HG03460 (cell line): Measurements from ENCODE around the gene IQGAP1.
A peak's percentile ranks its signal among the peaks of the same experiment; 100 is the strongest.
"Not testable (repeated sequence)": the region's sequence is repeated elsewhere in the genome, so short reads cannot be mapped to it uniquely, and the experiment has no call there.

Experiments used
- ATAC-seq: cut with Tn5 transposase; IDR thresholded peaks from one replicate; pipeline ENCODE4 v1.9.1; 2021; ENCODE audit not compliant: unreplicated experiment

The IQGAP1 gene

DNA sequence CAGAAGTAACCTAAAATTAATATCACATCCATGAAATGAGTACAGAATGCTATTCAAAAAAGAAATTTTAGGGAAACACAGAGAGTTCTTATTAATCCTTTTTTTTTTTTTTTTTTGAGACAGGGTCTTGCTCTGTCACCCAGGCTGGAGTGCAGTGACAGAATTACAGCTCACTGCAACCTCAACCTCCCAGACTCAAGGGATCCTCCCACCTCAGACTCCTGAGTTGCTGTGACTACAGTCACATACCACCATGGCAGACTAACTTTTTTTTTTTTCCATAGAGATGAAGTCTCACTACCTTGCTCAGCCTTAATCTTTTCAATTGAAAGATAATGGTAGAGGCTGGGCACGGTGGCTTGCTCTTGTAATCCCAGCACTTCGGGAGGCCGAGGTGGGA lies 135.3 kb downstream of the IQGAP1 start:
- ATAC-seq: no peak

DNA sequence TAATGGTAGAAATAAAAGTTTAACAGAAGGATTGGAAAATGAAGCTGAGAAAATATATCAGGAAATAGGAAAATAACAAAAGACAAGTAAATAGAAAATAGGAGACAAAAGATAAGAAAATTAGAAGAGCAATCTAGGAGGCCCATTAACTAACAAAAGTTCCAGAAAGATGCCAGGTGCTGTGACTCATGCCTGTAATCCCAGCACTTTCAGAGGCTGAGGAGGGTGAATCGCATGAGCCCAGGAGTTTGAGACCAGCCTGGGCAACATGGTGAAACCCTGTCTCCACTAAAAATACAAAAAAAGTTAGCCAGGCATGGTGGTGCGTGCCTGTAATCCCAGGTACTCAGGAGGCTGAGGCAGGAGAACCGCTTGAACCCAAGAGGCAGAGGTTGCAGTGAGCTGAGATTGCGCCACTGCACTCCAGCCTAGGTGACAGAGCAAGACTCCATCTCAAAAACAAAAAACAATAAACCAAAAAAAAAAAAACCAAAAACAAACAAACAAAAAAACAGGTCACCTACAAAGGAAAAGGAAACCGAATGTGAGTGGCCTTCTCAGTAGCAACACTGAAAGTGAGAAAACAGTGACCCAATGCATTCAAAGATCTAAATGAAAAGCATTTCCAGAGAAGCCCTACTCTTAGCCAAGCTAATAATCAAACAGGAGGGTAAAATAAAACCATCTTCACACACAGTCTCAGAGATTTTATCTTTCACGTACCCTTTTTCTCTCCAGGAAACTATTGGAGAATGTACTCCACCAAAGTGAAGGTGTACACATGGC lies 136.2 kb downstream of the IQGAP1 start:
- ATAC-seq: not testable (repeated sequence)

DNA sequence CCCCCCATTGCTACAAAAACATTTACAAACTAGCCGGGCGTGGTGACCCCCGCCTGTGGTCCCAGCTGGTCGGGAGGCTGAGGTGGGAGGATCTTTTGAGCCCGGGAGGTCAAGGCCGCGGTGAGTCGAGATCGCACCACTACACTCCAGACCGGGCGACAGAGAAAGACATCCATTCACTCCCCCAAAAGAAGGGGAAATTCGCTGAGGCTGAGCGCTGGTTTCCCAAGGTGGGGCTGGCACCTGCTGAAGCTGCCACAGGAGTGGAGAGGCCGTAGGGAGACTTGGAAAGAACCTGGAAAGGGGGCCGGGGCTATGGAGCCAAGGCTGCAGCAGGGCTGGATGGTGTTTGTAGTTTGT lies 140.9 kb downstream of the IQGAP1 start:
- no peak for ATAC-seq

DNA sequence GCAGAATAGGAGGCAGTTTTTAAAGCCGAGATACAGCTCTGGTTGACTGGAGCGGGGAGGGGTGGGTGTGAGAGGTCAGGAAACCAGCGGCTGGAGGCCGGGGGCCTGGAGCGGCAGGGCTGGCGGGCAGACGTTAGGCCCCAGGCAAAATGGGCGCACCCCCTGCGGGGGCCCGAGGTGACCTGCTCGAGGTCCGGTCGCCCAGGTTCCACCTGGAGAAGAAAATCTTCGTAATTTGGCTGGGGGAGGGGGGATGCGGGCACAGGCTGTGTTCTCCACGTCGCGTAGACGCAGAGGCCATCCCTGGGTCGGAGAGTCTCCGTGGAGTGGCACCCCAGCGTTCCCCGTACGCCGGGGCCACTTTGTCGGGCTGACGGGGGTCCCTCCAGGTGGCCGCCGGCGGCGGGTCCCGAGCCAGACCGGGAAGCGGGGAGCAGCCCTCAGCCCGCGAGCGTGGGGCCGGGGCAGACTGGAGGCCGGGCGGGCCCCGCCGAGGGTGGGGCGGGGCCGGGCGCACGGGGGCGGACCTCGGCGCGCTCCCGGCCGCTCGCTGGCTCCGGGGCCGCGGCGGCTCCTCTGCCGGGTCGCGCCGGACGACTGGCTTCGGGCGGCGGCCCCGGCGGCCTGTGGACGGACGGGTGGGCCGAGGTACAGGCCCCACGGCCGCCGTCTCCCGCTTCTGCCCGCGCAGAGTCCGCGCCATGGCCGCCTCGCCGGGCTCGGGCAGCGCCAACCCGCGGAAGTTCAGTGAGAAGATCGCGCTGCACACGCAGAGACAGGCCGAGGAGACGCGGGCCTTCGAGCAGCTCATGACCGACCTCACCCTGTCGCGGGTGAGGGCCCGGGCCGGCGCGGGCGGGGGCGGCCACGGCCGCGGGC lies 141.6 kb downstream of the IQGAP1 start, which contains the start of gene CRTC3:
Gene CRTC3 (plus strand): TSS at position 553 of the 879 bp plus-strand sequence. CDS start 149 bp downstream, at position 702.
- ATAC-seq: peak; percentile 61

DNA sequence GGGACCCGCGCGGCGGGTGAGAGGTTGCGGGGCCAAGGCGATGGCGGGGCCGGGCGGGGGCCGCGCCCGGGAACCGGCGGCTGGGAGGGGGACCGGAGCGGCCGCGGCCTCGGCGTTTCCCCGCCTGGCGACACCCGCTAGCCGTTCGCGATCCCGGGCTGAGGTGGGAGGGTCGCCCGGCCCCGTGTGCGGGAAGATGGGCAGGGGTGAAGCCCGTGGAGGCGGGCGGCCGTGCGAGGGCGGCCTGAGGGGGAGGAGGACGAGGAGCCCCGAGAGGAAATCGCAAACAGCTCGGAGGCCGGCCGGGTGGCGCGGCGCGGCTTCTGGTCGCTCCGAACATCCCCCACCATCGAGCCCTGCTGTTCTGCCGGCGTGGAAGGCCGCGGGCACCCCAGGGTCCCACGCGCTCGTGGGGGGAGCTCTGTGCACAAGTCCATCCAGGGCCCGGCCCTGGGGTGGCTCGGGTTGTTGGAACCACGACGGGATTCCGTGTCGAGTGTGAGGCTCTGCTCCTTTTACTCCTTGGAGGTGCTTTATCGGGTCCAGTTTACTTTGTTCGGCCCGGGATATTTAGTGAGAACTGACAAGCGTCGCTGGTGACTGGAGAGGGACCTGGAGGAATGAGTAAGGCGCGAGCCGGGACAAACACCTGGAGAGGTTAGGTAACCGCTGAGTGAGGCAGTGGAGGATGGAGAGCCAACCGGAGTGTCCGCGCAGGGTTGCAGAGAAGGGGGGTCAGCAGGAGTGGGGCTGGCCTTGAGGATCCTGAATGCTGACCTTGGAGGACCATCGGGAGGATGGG lies 142.4 kb downstream of the IQGAP1 start:
- peak; percentile 41 for ATAC-seq

DNA sequence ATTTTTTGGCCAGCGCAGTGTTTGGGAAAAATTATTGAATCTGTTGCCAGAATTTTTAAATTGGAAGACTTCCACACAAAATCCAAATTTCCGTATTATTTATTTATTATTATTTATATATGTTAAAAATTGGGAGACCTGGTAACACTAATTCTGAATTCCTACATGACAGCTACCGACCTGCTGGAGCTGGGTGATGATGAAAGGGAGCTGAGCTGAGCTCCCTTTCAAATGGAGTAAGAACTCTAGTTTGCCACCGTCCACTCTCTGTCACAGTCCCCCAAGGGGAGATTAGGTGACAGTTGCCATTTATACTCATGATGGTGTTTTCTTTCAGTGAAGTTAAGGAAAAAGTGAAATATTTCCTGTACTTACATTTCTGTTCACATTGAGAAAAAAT lies 143.1 kb downstream of the IQGAP1 start:
- ATAC-seq: no peak

DNA sequence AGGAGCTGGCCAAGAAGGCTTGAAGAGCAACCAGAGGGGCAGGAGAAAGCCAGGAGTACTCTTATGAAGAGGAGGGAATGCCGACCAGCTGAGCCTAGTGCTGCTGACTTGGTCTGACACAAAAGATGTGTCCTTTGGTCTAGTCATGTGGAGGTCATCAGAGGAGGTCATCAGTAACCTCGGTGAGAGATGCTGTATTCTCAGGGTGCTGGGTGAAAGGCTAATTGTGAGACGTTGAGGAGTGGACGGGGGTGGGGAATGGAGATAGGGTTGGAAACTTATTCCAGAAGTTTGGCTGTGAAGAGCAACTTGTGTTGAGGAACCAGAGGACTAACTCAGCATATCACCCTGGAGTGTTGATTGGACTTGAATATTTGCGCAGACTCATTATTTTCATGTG lies 147.2 kb downstream of the IQGAP1 start:
- no peak for ATAC-seq

DNA sequence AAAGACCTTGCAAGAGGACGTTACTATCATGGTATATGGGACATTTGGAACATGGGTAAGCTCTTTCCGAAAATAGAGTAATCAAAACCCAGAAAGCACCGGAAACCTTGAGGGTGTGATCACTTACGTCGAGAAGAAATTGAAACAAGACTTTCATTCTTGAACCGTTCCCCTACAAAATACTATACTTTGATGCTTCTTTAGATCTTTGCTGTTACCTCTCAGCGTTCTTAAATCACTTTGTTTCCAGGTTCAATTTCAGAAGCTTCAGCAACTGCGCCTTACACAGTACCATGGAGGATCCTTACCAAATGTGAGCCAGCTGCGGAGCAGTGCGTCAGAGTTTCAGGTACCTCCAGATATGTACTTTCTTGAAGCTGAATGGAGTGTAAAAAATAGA lies 151.7 kb downstream of the IQGAP1 start:
- no peak for ATAC-seq

DNA sequence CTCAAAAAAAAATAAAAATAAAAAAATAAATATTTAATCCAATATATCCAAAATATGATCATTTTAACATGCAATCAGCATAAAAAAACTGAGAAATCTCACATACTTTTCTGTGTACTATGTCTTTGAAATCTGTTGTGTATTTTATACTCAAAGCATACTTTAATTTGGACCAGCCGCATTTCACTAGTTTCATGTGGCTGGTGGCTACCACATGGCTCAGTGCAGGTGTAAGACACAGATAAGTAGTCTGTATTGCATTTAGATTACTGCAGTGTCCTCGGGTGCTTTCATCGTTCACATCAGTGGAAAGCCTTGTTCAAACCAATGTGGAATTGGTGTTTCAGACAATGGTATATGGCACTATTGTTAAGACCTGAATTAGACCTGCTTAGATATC lies 152.7 kb downstream of the IQGAP1 start:
- ATAC-seq: no peak

DNA sequence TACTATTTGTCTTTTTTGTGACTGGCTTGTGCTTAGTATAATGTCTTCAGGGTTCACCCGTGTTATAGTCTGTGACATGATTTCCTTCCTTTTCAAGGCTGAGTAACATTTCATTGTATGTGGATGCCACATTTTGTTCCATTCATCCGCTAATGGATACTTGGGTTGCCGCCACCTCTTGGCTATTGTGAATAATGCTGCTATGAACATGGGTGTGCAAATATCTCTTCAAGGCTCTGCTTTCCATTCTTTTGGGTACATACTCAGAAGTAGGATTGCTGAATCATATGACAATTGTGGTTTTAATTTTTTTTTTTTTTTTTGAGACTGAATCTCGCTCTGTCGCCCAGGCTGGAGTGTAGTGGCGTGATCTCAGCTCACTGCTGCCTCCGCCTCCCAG lies 157.1 kb downstream of the IQGAP1 start:
- no peak for ATAC-seq

DNA sequence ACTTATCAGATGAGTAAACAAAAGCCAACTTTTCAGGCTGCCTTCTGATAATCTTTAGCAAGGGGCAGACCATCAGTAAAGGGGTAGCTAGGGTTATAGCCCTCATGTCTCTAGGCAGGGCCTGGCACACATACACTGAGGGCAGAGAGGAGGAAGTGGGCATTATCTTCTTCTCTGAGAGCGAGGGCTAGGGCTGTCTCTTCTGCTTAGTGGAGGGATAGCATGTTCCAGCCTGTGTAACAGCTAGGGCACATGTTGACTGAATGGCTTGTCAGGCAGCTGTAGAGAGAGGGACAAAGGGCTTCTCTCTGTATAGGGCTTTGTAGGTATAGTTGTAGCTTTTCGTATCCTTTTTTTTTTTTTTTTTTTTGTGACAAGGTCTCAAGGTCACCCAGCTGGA lies 159.5 kb downstream of the IQGAP1 start:
- ATAC-seq: no peak

DNA sequence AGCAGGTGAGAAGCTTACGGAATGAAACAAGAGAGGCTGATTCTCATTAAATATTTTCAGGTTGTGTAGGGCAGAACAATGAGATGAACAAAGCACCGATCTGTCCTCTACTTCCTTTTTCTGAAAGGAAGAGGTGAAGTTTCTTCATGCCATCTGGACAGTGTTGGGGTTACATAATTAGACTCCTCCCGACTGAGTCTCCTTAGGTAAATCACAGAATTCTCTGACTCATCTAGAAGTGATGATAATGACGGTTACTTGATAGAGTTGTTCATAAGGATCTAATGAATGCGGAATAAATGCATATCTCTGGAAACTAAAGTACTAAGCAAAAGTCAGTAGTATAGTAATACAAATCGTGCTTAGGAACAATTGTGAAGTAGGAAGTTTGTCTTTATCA lies 162.9 kb downstream of the IQGAP1 start:
- ATAC-seq: peak; percentile 66
